Keratinocyte (primary cell): ENCODE results near the gene SRSF9. TPM values are rescaled to one million over a fixed set of nuclear protein-coding genes. Genes with fewer than 3 reads are reported as not detected.

ENCODE experiments used
- DNase-seq: peaks from one replicate; pipeline ENCODE4 v3.0.0-alpha.2; 2011; ENCODE audit warnings: low read depth, missing footprints, low spot score
- FAIRE-seq: peaks from 2 replicates; lab custom pipeline; 2011; peaks lifted over from hg19 to GRCh38; lab: Jason Lieb, UNC
- H2AFZ ChIP-seq: 2 replicates; pipeline ENCODE4 v1.6.0; 2012; ENCODE audit warnings: low read length, control low read depth, inconsistent platforms; ENCODE audit not compliant: control insufficient read depth
- H3K27ac ChIP-seq: 2 replicates; pipeline ENCODE4 v1.5.1; 2011; ENCODE audit warnings: low read length; ENCODE audit not compliant: control insufficient read depth, insufficient read depth
- H3K27me3 ChIP-seq: 3 replicates; pipeline ENCODE4 v1.6.0; 2011; ENCODE audit warnings: low read length; ENCODE audit not compliant: control insufficient read depth, insufficient read depth; ENCODE audit errors: extremely low read depth
- H3K36me3 ChIP-seq, 2 experiments: 2 replicates in 1 of 2; 3 replicates in 1 of 2; pipeline ENCODE4 v1.5.1; 2011; ENCODE audit warnings: low read length in 2 of 2, mild to moderate bottlenecking in 1 of 2; ENCODE audit not compliant: control insufficient read depth in 2 of 2, insufficient read depth in 2 of 2; ENCODE audit errors: extremely low read depth in 1 of 2
- H3K4me1 ChIP-seq: 3 replicates; pipeline ENCODE4 v1.5.1; 2011; ENCODE audit warnings: low read length; ENCODE audit not compliant: control insufficient read depth, insufficient read depth; ENCODE audit errors: extremely low read depth
- H3K4me2 ChIP-seq: 3 replicates; pipeline ENCODE4 v1.6.0; 2011; ENCODE audit warnings: low read depth, low read length; ENCODE audit not compliant: control insufficient read depth, insufficient read depth; ENCODE audit errors: extremely low read depth
- H3K4me3 ChIP-seq, 3 experiments: fragments of 200-600 bp in 1 of 3; sonication (generic) in 1 of 3; 2 replicates in 2 of 3; 3 replicates in 1 of 3; pipeline ENCODE4 v1.5.1; 2011 to 2016; ENCODE audit warnings: low read length in 3 of 3, mild to moderate bottlenecking in 3 of 3, control low read depth in 2 of 3, inconsistent platforms in 1 of 3, low read depth in 1 of 3, mixed read lengths in 1 of 3, mixed run types in 1 of 3, moderate library complexity in 1 of 3; ENCODE audit not compliant: control insufficient read depth in 2 of 3, insufficient read depth in 2 of 3; ENCODE audit errors: extremely low read depth in 1 of 3
- H3K79me2 ChIP-seq: 2 replicates; pipeline ENCODE4 v1.6.0; 2012; ENCODE audit warnings: low read length; ENCODE audit not compliant: control insufficient read depth, insufficient read depth
- H3K9ac ChIP-seq: 3 replicates; pipeline ENCODE4 v1.6.0; 2011; ENCODE audit warnings: low read length; ENCODE audit not compliant: control insufficient read depth, insufficient read depth; ENCODE audit errors: extremely low read depth
- H3K9me1 ChIP-seq: 3 replicates; pipeline ENCODE4 v1.6.0; 2011; ENCODE audit warnings: low read length; ENCODE audit not compliant: control insufficient read depth, insufficient read depth; ENCODE audit errors: extremely low read depth
- H3K9me3 ChIP-seq: 2 replicates; pipeline ENCODE4 v1.5.1; 2012; ENCODE audit warnings: low read depth, low read length; ENCODE audit not compliant: control insufficient read depth
- H4K20me1 ChIP-seq: 3 replicates; pipeline ENCODE4 v1.6.0; 2011; ENCODE audit warnings: low read length; ENCODE audit not compliant: control insufficient read depth, insufficient read depth; ENCODE audit errors: extremely low read depth
- CTCF ChIP-seq, 3 experiments: IDR thresholded peaks in 1 of 3; conservative IDR thresholded peaks in 1 of 3; optimal IDR thresholded peaks in 1 of 3; 2 replicates in 2 of 3; 3 replicates in 1 of 3; pipeline versions ENCODE3 to v1.5.1; 2011; ENCODE audit warnings: low read length in 3 of 3, mild to moderate bottlenecking in 3 of 3, moderate library complexity in 2 of 3, control low read depth in 1 of 3, inconsistent platforms in 1 of 3; ENCODE audit not compliant: insufficient read depth in 2 of 3; ENCODE audit errors: extremely low read depth in 1 of 3
- EZH2 ChIP-seq: IDR thresholded peaks from one replicate; pipeline ENCODE4 v1.6.1; 2012; ENCODE audit warnings: inconsistent platforms, mild to moderate bottlenecking, low read length, moderate library complexity
- dilution Hi-C: fragments of 300-500 bp; cut with MboI; formaldehyde crosslinking; loops from one replicate; pipeline ENCODE4 v1.7.0; 2020; ENCODE audit warnings: low sequenced_read_pairs; ENCODE audit not compliant: extremely low pct_ligation_motif_present
- polyA plus RNA-seq, 5 experiments: library from polyadenylated mRNA; depleted of rRNA in 3 of 5; stranded (reverse) in 3 of 5; stranded (forward) in 1 of 5; unstranded in 1 of 5; fragments of >200 nt; gene quantifications; 1 replicate in 1 of 5; 2 replicates in 3 of 5; 3 replicates in 1 of 5; pipeline versions ENCODE4 v1.2.1 to v1.2.3, GENCODE V29; 2011 to 2012; ENCODE audit warnings: missing spikeins in 2 of 5, low read depth in 1 of 5, low replicate concordance in 1 of 5

The SRSF9 gene
- polyA plus RNA-seq, 1 donor (not counting 4 experiments of a cell fraction or from before 2014, with no cell fraction given) = 159 TPM

GRCh38 chr12:120472521-120472920 is 3.0 kb upstream of the SRSF9 start:
- Histone ChIP-seq H3K9me3 (no peaks in the 10 kb centered on the region), H4K20me1 (peaks cover 8% of the 10 kb centered on the region), H3K27ac (no peak overlapping the region), H3K4me2 (no peak overlapping the region), H3K79me2 (peaks cover 42% of the 10 kb centered on the region), H3K4me3 (no peak overlapping the region), H3K9me1 (no peaks in the 10 kb centered on the region), H3K9ac (no peak overlapping the region), H3K36me3 (no peaks in the 10 kb centered on the region), H3K4me1 (peaks cover 29% of the 10 kb centered on the region), H3K27me3 (no peaks in the 10 kb centered on the region), H2AFZ (no peak overlapping the region)
- DNase-seq (no peak), FAIRE-seq (no peak)
- TF ChIP-seq EZH2 (no peak), CTCF (optimal IDR thresholded peaks at IDR 0.05 in 1 of 3, IDR thresholded peaks at IDR 0.05 in 1 of 3, conservative IDR thresholded peaks at IDR 0.05 in 1 of 3; ENCODE audit: extremely low read depth in 1 of 3, insufficient read depth in 2 of 3, low read length in 3 of 3) (no peak)
- dilution Hi-C loops = no loop called here

- H3K9me1 ChIP-seq = no peaks in the 10 kb centered on the region
- no peaks in the 10 kb centered on the region for H3K27me3 ChIP-seq
- dilution Hi-C loops = no loop called here
- no peak for FAIRE-seq
- peaks cover 28% of the 10 kb centered on the region for H3K4me1 ChIP-seq
- peak overlapping the region; percentile 76 for H3K27ac ChIP-seq
- peak overlapping the region; percentile 87 for H3K9ac ChIP-seq
- H2AFZ ChIP-seq = peak overlapping the region; percentile 90
- DNase-seq = no peak
- H3K36me3 ChIP-seq = peaks cover 0 to 8% of the 10 kb centered on the region in 2 experiments
- peaks cover 62% of the 10 kb centered on the region for H3K79me2 ChIP-seq
- TF ChIP-seq EZH2 = no peak
- TF ChIP-seq CTCF (optimal IDR thresholded peaks at IDR 0.05 in 1 of 3, IDR thresholded peaks at IDR 0.05 in 1 of 3, conservative IDR thresholded peaks at IDR 0.05 in 1 of 3; ENCODE audit: extremely low read depth in 1 of 3, insufficient read depth in 2 of 3, low read length in 3 of 3) = no peak
- peak overlapping the region; percentile 77 to 97 (median 91) for H3K4me3 ChIP-seq
- peak overlapping the region; percentile 99 for H3K4me2 ChIP-seq
- no peaks in the 10 kb centered on the region for H3K9me3 ChIP-seq
- peaks cover 11% of the 10 kb centered on the region for H4K20me1 ChIP-seq
Measured at GRCh38 chr12:120470150-120470784, 719 bp upstream of the SRSF9 start.
